WERI-Rb-1 (cell line): ENCODE measurements around the gene BOK.

Source experiments
- DNase-seq: peaks from one replicate; pipeline ENCODE4 v3.0.0-alpha.2; 2020
- H3K27ac ChIP-seq: fragments of 250-450 bp; sonication (Bioruptor Pico); 2 replicates; pipeline ENCODE4 v1.5.1; 2020; ENCODE audit warnings: mild to moderate bottlenecking, moderate library complexity
- H3K27me3 ChIP-seq: fragments of 250-450 bp; sonication (Bioruptor Pico); 2 replicates; pipeline ENCODE4 v1.5.1; 2021; ENCODE audit warnings: mild to moderate bottlenecking, low read depth, moderate library complexity; ENCODE audit not compliant: insufficient read depth, severe bottlenecking
- H3K36me3 ChIP-seq: fragments of 250-450 bp; sonication (Bioruptor Pico); 2 replicates; pipeline ENCODE4 v1.5.1; 2020; ENCODE audit warnings: mild to moderate bottlenecking, moderate library complexity
- H3K4me3 ChIP-seq: 2 replicates; pipeline ENCODE4 v1.5.1; 2011; ENCODE audit warnings: low read depth, mild to moderate bottlenecking, control low read depth, low read length
- H3K9me3 ChIP-seq: fragments of 250-450 bp; sonication (Bioruptor Pico); 2 replicates; pipeline ENCODE4 v1.5.1; 2021; ENCODE audit warnings: mild to moderate bottlenecking, moderate library complexity; ENCODE audit not compliant: severe bottlenecking
- CTCF ChIP-seq: IDR thresholded peaks from 2 replicates; pipeline ENCODE4 v1.5.1; 2011; ENCODE audit warnings: low read depth, mild to moderate bottlenecking, control low read depth, inconsistent platforms, low read length

BOK gene

GRCh38 chr2:241531161-241531722 is 27.3 kb upstream of the BOK start:
- H3K9me3 ChIP-seq = peaks cover 4% of the 10 kb centered on the region
- TF ChIP-seq CTCF = no peak
- DNase-seq = no peak
- no peak overlapping the region for H3K27ac ChIP-seq
- no peaks in the 10 kb centered on the region for H3K36me3 ChIP-seq
- no peak overlapping the region for H3K4me3 ChIP-seq
- no peaks in the 10 kb centered on the region for H3K27me3 ChIP-seq

- Histone ChIP-seq H3K27me3 (no peaks in the 10 kb centered on the region), H3K4me3 (no peak overlapping the region), H3K27ac (no peak overlapping the region), H3K9me3 (no peaks in the 10 kb centered on the region), H3K36me3 (no peaks in the 10 kb centered on the region)
- no peak for TF ChIP-seq CTCF
- no peak for DNase-seq
These were observed 26.4 kb upstream of the BOK start for GRCh38 chr2:241532168-241532567.

- Histone ChIP-seq H3K36me3 (no peaks in the 10 kb centered on the region), H3K27me3 (no peaks in the 10 kb centered on the region), H3K4me3 (no peak overlapping the region), H3K27ac (no peak overlapping the region), H3K9me3 (no peaks in the 10 kb centered on the region)
- no peak for TF ChIP-seq CTCF
- DNase-seq = no peak
These were observed 25.6 kb upstream of the BOK start for GRCh38 chr2:241532733-241533601.

DNA sequence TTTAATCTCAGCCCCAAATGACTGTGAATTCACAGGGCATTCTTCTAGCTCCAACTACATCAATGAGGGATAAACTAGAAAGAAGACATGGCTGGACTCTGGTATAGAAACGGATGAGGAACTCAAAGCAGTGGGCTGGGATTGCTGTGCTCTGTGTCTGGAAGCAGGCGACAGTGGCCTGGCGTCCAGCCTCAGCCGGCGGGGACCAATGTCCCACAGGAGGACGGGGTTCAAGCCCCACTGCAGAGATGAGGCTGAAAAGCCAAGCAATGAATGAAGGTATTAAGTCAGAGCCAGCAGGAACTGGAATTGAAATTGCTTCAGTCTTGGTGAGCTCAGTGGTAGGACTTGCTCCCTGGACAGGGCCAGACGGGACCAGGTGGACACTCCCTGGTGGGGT is 24.3 kb upstream of the BOK start:
- no peak overlapping the region for H3K27ac ChIP-seq
- H3K36me3 ChIP-seq = no peaks in the 10 kb centered on the region
- TF ChIP-seq CTCF = no peak
- H3K27me3 ChIP-seq = no peaks in the 10 kb centered on the region
- H3K9me3 ChIP-seq = no peaks in the 10 kb centered on the region
- H3K4me3 ChIP-seq = no peak overlapping the region
- no peak for DNase-seq

- DNase-seq = no peak
- no peak overlapping the region for H3K4me3 ChIP-seq
- no peak for TF ChIP-seq CTCF
- no peaks in the 10 kb centered on the region for H3K9me3 ChIP-seq
- no peak overlapping the region for H3K27ac ChIP-seq
- H3K27me3 ChIP-seq = no peaks in the 10 kb centered on the region
- H3K36me3 ChIP-seq = no peaks in the 10 kb centered on the region
These were observed 23.7 kb upstream of the BOK start for GRCh38 chr2:241534701-241535375.
